Lung (tissue), 12 donors: ENCODE measurements around the gene SLC25A12. TPM values are rescaled to one million over a fixed set of nuclear protein-coding genes. Genes with fewer than 3 reads are reported as not detected.

ENCODE experiments used
- ATAC-seq: fragments of 200-7000 bp; cut with Tn5 transposase; one replicate; pipeline ENCODE4 v1.9.1; 2020; ENCODE audit warnings: moderate number of reproducible peaks; ENCODE audit not compliant: insufficient read depth, low FRiP score
- DNase-seq, 3 donors: peaks; one replicate each; pipeline ENCODE4 v3.0.0-alpha.2; 2013 to 2017
- H3K27ac ChIP-seq, 2 donors: one replicate each; pipeline ENCODE4 v1.5.1; 2013; ENCODE audit warnings: mild to moderate bottlenecking in 2 of 2, moderate library complexity in 2 of 2, control low read depth in 1 of 2, inconsistent platforms in 1 of 2, low read depth in 1 of 2, low read length in 1 of 2
- H3K27me3 ChIP-seq, 3 donors: one replicate each; pipeline ENCODE4 v1.5.1; 2013; ENCODE audit warnings: low read length in 2 of 3; ENCODE audit not compliant: control insufficient read depth in 3 of 3, insufficient read depth in 3 of 3
- H3K36me3 ChIP-seq, 4 donors: one replicate each; pipeline ENCODE4 v1.5.1; 2013; ENCODE audit warnings: low read length in 4 of 4, mild to moderate bottlenecking in 1 of 4, moderate library complexity in 1 of 4; ENCODE audit not compliant: control insufficient read depth in 4 of 4, insufficient read depth in 4 of 4
- H3K4me1 ChIP-seq, 5 donors: one replicate each; pipeline ENCODE4 v1.5.1; 2013; ENCODE audit warnings: low read length in 5 of 5, mild to moderate bottlenecking in 2 of 5, moderate library complexity in 1 of 5; ENCODE audit not compliant: control insufficient read depth in 5 of 5, insufficient read depth in 5 of 5
- H3K4me3 ChIP-seq: one replicate; pipeline ENCODE4 v1.5.1; 2013; ENCODE audit warnings: mild to moderate bottlenecking, control low read depth, moderate library complexity
- H3K9ac ChIP-seq, 2 donors: one replicate each; pipeline ENCODE4 v1.5.1; 2013; ENCODE audit warnings: low read length in 2 of 2, control low read depth in 1 of 2; ENCODE audit not compliant: insufficient read depth in 1 of 2
- H3K9me3 ChIP-seq, 4 donors: one replicate each; pipeline ENCODE4 v1.5.1; 2013; ENCODE audit warnings: low read length in 3 of 4, mild to moderate bottlenecking in 1 of 4, moderate library complexity in 1 of 4; ENCODE audit not compliant: control insufficient read depth in 4 of 4, insufficient read depth in 3 of 4
- CTCF ChIP-seq: IDR thresholded peaks from 2 replicates; pipeline ENCODE4 v1.5.1; 2012; ENCODE audit warnings: mild to moderate bottlenecking; ENCODE audit errors: control extremely low read depth, extremely low read depth
- WGBS, 2 donors: extraction: QIAGEN DNeasy Blood & Tissue Kit; methylation state at CpG; one replicate each; pipeline ENCODE4 v1.1.7; 2013; 5-methylcytosine and 5-hydroxymethylcytosine counted together
- polyA plus RNA-seq, 2 donors: library from polyadenylated mRNA; stranded (reverse); fragments of 200-250 nt; gene quantifications; one replicate each; pipeline ENCODE4 v1.2.1, GENCODE V29; 2013
- total RNA-seq, 2 donors: library from RNA; depleted of rRNA in 1 of 2; stranded (reverse); fragments of >200 nt in 1 of 2; gene quantifications; one replicate each; pipeline ENCODE4 v1.2.1, GENCODE V29; 2014 to 2021
- donor health status: control.
- donor health status: control.
- donor health status: Bipolar disorder and iron deficiency.
- donor health status: healthy.
- donor health status: DM: yes; HTN: yes; CAD: no.

The SLC25A12 gene
- total and polyA plus RNA-seq, 4 donors, result 6.9 to 22.4 (median 14.2) TPM

GRCh38 chr2:171855401-171855800, 38.6 kb downstream of the SLC25A12 start:
- 68 to 76% methylated on average over 2 of the region's 2 CpGs for WGBS, 2 donors
- no peaks in the 10 kb centered on the region for H3K9me3 ChIP-seq
- no peak overlapping the region for H3K27ac ChIP-seq
- no peak for TF ChIP-seq CTCF
- H3K27me3 ChIP-seq, result no peaks in the 10 kb centered on the region
- no peak for DNase-seq
- no peak for ATAC-seq
- H3K9ac ChIP-seq, result no peak overlapping the region
- H3K4me3 ChIP-seq, result no peak overlapping the region
- peaks cover 0 to 4% (median 0%) of the 10 kb centered on the region in 4 donors for H3K36me3 ChIP-seq
- peaks cover 0 to 11% (median 0%) of the 10 kb centered on the region in 5 donors for H3K4me1 ChIP-seq

GRCh38 chr2:171852366-171852888, 41.6 kb downstream of the SLC25A12 start:
- no peaks in the 10 kb centered on the region for H3K27me3 ChIP-seq
- no peak overlapping the region for H3K27ac ChIP-seq
- H3K36me3 ChIP-seq, result peaks cover 0 to 7% (median under 1%) of the 10 kb centered on the region in 4 donors
- no peak overlapping the region for H3K4me3 ChIP-seq
- peak in 1 of 3 donors; percentile 14 for DNase-seq
- WGBS, 2 donors, result 4 to 60% methylated on average over 1 of the region's 1 CpG
- no peak for TF ChIP-seq CTCF
- H3K9me3 ChIP-seq, result no peaks in the 10 kb centered on the region
- ATAC-seq, result no peak
- H3K4me1 ChIP-seq, result peaks cover 0 to 5% (median 1%) of the 10 kb centered on the region in 5 donors
- H3K9ac ChIP-seq, result no peak overlapping the region

GRCh38 chr2:171847627-171848026, 46.4 kb downstream of the SLC25A12 start:
- TF ChIP-seq CTCF, result no peak
- Histone ChIP-seq H3K27ac (no peak overlapping the region), H3K36me3 (peaks cover 0 to 8% (median under 1%) of the 10 kb centered on the region in 4 donors), H3K4me1 (peaks cover 0 to 1% (median 0%) of the 10 kb centered on the region in 5 donors), H3K27me3 (no peaks in the 10 kb centered on the region), H3K9me3 (no peaks in the 10 kb centered on the region), H3K4me3 (no peak overlapping the region), H3K9ac (no peak overlapping the region)
- no peak for ATAC-seq
- WGBS, 2 donors, result 83 to 93% methylated on average over 2 of the region's 2 CpGs
- DNase-seq, result no peak

- ATAC-seq, result no peak
- Histone ChIP-seq H3K36me3 (peaks cover 0 to 12% (median under 1%) of the 10 kb centered on the region in 4 donors), H3K4me3 (no peak overlapping the region), H3K27me3 (no peaks in the 10 kb centered on the region), H3K9ac (no peak overlapping the region), H3K4me1 (peaks cover 0 to 1% (median 0%) of the 10 kb centered on the region in 5 donors), H3K9me3 (no peaks in the 10 kb centered on the region), H3K27ac (no peak overlapping the region)
- DNase-seq, result no peak
- no peak for TF ChIP-seq CTCF
These were observed 47.1 kb downstream of the SLC25A12 start for GRCh38 chr2:171846894-171847293.
